Activated T-cell treated with anti-CD3 and anti-CD28 coated beads for 48 hours (primary cell): Measurements from ENCODE around the gene XRN2.

Experiments used
- DNase-seq: peaks from one replicate; pipeline ENCODE4 v3.0.0-alpha.2; 2020; ENCODE audit warnings: low read depth

Gene XRN2

GRCh38 chr20:21294755-21295154 lies 8.4 kb upstream of the XRN2 start:
- DNase-seq, result no peak

- no peak for DNase-seq
Observed at GRCh38 chr20:21301940-21302663, 1.0 kb upstream of the XRN2 start.

GRCh38 chr20:21302664-21303060 lies 469 bp upstream of the XRN2 start:
- DNase-seq, result no peak

GRCh38 chr20:21303872-21304586 lies 898 bp downstream of the XRN2 start:
- DNase-seq, result no peak

- no peak for DNase-seq
Observed at GRCh38 chr20:21308340-21308739, 5.2 kb downstream of the XRN2 start.

- no peak for DNase-seq
Observed at GRCh38 chr20:21309678-21310467, 6.7 kb downstream of the XRN2 start.

GRCh38 chr20:21312813-21313474 lies 9.8 kb downstream of the XRN2 start:
- no peak for DNase-seq

- DNase-seq, result no peak
Observed at GRCh38 chr20:21315138-21315537, 12.0 kb downstream of the XRN2 start.

GRCh38 chr20:21322083-21322710 lies 19.1 kb downstream of the XRN2 start:
- no peak for DNase-seq

GRCh38 chr20:21322921-21323331 lies 19.8 kb downstream of the XRN2 start:
- no peak for DNase-seq

- DNase-seq, result no peak
Observed at GRCh38 chr20:21323640-21324039, 20.5 kb downstream of the XRN2 start.

- no peak for DNase-seq
Observed at GRCh38 chr20:21324126-21324525, 21.0 kb downstream of the XRN2 start.

GRCh38 chr20:21325296-21325695 lies 22.2 kb downstream of the XRN2 start:
- no peak for DNase-seq

- no peak for DNase-seq
Observed at GRCh38 chr20:21326700-21327099, 23.6 kb downstream of the XRN2 start.

- no peak for DNase-seq
Observed at GRCh38 chr20:21336455-21337151, 33.5 kb downstream of the XRN2 start.

GRCh38 chr20:21338291-21338690 lies 35.2 kb downstream of the XRN2 start:
- no peak for DNase-seq

- DNase-seq, result no peak
Observed at GRCh38 chr20:21339499-21339898, 36.4 kb downstream of the XRN2 start.

GRCh38 chr20:21340991-21341697 lies 38.0 kb downstream of the XRN2 start:
- no peak for DNase-seq

GRCh38 chr20:21342656-21343345 lies 39.7 kb downstream of the XRN2 start:
- DNase-seq, result no peak
